A549 (cell line): ENCODE data around the gene ZNF652. TPM values are rescaled to one million over a fixed set of nuclear protein-coding genes. Genes with fewer than 3 reads are reported as not detected.

Source experiments
- ATAC-seq, 2 experiments: fragments of 200-7000 bp in 1 of 2; fragments of >200 bp in 1 of 2; cut with Nextera tagmentation in 1 of 2; cut with Tn5 transposase in 1 of 2; 3 replicates each; pipeline versions ENCODE4 v1.8.0 to v1.9.1; 2018 to 2020; ENCODE audit warnings: mild to moderate bottlenecking in 1 of 2, moderate library complexity in 1 of 2
- CTCF ChIA-PET: fragments of 300-600 bp; sonication (Branson Sonifier 250); formaldehyde crosslinking; extraction: SDS; loops from one replicate; lab custom pipeline; 2021; ENCODE audit warnings: antibody characterized with exemption, inconsistent platforms; lab: Yijun Ruan, JAX
- POLR2A ChIA-PET: fragments of 350-600 bp; formaldehyde crosslinking; extraction: SDS; loops from one replicate; lab custom pipeline; 2021; ENCODE audit warnings: antibody characterized with exemption, inconsistent platforms; lab: Yijun Ruan, JAX
- DNase-seq, 2 experiments: peaks; one replicate each; pipeline versions ENCODE4 v3.0.0 to v3.0.0-alpha.2; 2011 to 2016; ENCODE audit warnings: low read depth in 1 of 2, low spot score in 1 of 2
- FAIRE-seq: peaks from 2 replicates; lab custom pipeline; 2011; peaks lifted over from hg19 to GRCh38; lab: Jason Lieb, UNC
- H3K27ac ChIP-seq, 2 experiments: fragments of >200 bp; sonication (Bioruptor Twin); formaldehyde crosslinking; 3 replicates each; pipeline ENCODE4 v1.5.1; 2016 to 2017
- H3K4me1 ChIP-seq: fragments of >200 bp; sonication (Bioruptor Twin); formaldehyde crosslinking; 3 replicates; pipeline ENCODE4 v1.6.1; 2016
- H3K4me2 ChIP-seq: fragments of >200 bp; sonication (Bioruptor Twin); formaldehyde crosslinking; 3 replicates; pipeline ENCODE4 v1.6.1; 2016
- H3K4me3 ChIP-seq: fragments of >200 bp; sonication (Bioruptor Twin); formaldehyde crosslinking; 3 replicates; pipeline ENCODE4 v1.5.1; 2016
- H3K9me3 ChIP-seq: fragments of >200 bp; sonication (Bioruptor Twin); formaldehyde crosslinking; 3 replicates; pipeline ENCODE4 v1.6.1; 2016
- ATOH8 ChIP-seq: fragments of 250-450 bp; sonication (Bioruptor Pico); IDR thresholded peaks from 2 replicates; pipeline ENCODE4 v1.5.0; 2020; ENCODE audit warnings: low read depth, mild to moderate bottlenecking, moderate library complexity
- CBX2 ChIP-seq: fragments of 200-600 bp; sonication (generic); IDR thresholded peaks from 2 replicates; pipeline ENCODE4 v1.6.1; 2016; ENCODE audit warnings: low read depth, mild to moderate bottlenecking, borderline replicate concordance
- CBX8 ChIP-seq: fragments of 200-600 bp; sonication (generic); IDR thresholded peaks from 2 replicates; pipeline ENCODE4 v1.6.1; 2016
- CEBPB ChIP-seq, 2 experiments: fragments of >200 bp in 1 of 2; sonication (Bioruptor Twin) in 1 of 2; formaldehyde crosslinking in 1 of 2; IDR thresholded peaks; 2 replicates each; pipeline ENCODE4 v1.6.1; 2012 to 2016
- CHD4 ChIP-seq: fragments of 200-600 bp; sonication (generic); IDR thresholded peaks from 2 replicates; pipeline ENCODE4 v1.6.1; 2016; ENCODE audit warnings: antibody characterized with exemption, mild to moderate bottlenecking, borderline replicate concordance
- E2F6 ChIP-seq: IDR thresholded peaks from 2 replicates; pipeline ENCODE4 v1.6.1; 2012; ENCODE audit warnings: low read depth, borderline replicate concordance
- EP300 ChIP-seq, 2 experiments: fragments of >200 bp; sonication (Bioruptor Twin); formaldehyde crosslinking; IDR thresholded peaks; 2 replicates in 1 of 2; 3 replicates in 1 of 2; pipeline ENCODE4 v1.6.1; 2016 to 2017
- FOSB ChIP-seq: fragments of 250-450 bp; sonication (Bioruptor Pico); IDR thresholded peaks from 2 replicates; pipeline ENCODE4 v1.5.0; 2020; ENCODE audit warnings: mild to moderate bottlenecking, moderate library complexity
- FOSL2 ChIP-seq, 2 experiments: fragments of 450-650 bp in 1 of 2; fragments of >200 bp in 1 of 2; sonication (Bioruptor Twin) in 1 of 2; formaldehyde crosslinking; IDR thresholded peaks; 2 replicates each; pipeline versions ENCODE4 v1.5.0 to v1.6.1; 2016 to 2020; ENCODE audit warnings: mild to moderate bottlenecking in 1 of 2, moderate library complexity in 1 of 2
- FOXS1 ChIP-seq: fragments of 250-450 bp; sonication (Bioruptor Pico); IDR thresholded peaks from 2 replicates; pipeline ENCODE4 v1.5.0; 2020; ENCODE audit warnings: mild to moderate bottlenecking, moderate library complexity
- HMGXB4 ChIP-seq: fragments of 250-450 bp; sonication (Bioruptor Pico); IDR thresholded peaks from 2 replicates; pipeline ENCODE4 v1.5.0; 2021; ENCODE audit warnings: mild to moderate bottlenecking, moderate library complexity, borderline replicate concordance
- HOXB5 ChIP-seq: fragments of 250-450 bp; sonication (Bioruptor Pico); IDR thresholded peaks from 2 replicates; pipeline ENCODE4 v1.5.0; 2020; ENCODE audit warnings: mild to moderate bottlenecking, moderate library complexity
- JUN ChIP-seq, 2 experiments: fragments of >200 bp; sonication (Bioruptor Twin); formaldehyde crosslinking; IDR thresholded peaks; 2 replicates in 1 of 2; 3 replicates in 1 of 2; pipeline ENCODE4 v1.6.1; 2016 to 2017
- JUNB ChIP-seq: fragments of >200 bp; sonication (Bioruptor Twin); formaldehyde crosslinking; IDR thresholded peaks from 2 replicates; pipeline ENCODE4 v1.6.1; 2016
- MAX ChIP-seq: IDR thresholded peaks from 2 replicates; pipeline ENCODE4 v1.6.1; 2012
- NPAS2 ChIP-seq: fragments of 250-450 bp; sonication (Bioruptor Pico); IDR thresholded peaks from 2 replicates; pipeline ENCODE4 v1.8.0; 2022; ENCODE audit warnings: mild to moderate bottlenecking, moderate library complexity, borderline replicate concordance
- PBX3 ChIP-seq: IDR thresholded peaks from 2 replicates; pipeline ENCODE4 v1.6.1; 2012
- PHF8 ChIP-seq: fragments of 200-600 bp; sonication (generic); IDR thresholded peaks from 2 replicates; pipeline ENCODE4 v1.6.1; 2016; ENCODE audit warnings: low read depth, mild to moderate bottlenecking, antibody characterized with exemption, moderate library complexity, borderline replicate concordance
- POLR2A ChIP-seq: IDR thresholded peaks from 2 replicates; pipeline ENCODE4 v1.6.1; 2012; ENCODE audit warnings: mild to moderate bottlenecking, low read length
- RAD21 ChIP-seq, 2 experiments: fragments of >200 bp in 1 of 2; sonication (Bioruptor Twin) in 1 of 2; formaldehyde crosslinking in 1 of 2; IDR thresholded peaks in 1 of 2; conservative IDR thresholded peaks in 1 of 2; 2 replicates in 1 of 2; 3 replicates in 1 of 2; pipeline ENCODE4 v1.6.1; 2012 to 2018; ENCODE audit warnings: inconsistent platforms in 1 of 2
- RFX5 ChIP-seq: fragments of 450-650 bp; IDR thresholded peaks from 2 replicates; pipeline ENCODE4 v1.7.1; 2014; ENCODE audit warnings: antibody characterized with exemption, mild to moderate bottlenecking, moderate library complexity
- RNF2 ChIP-seq: fragments of 200-600 bp; sonication (generic); IDR thresholded peaks from 2 replicates; pipeline ENCODE4 v1.6.1; 2016; ENCODE audit warnings: low read depth, mild to moderate bottlenecking, antibody characterized with exemption, moderate library complexity, borderline replicate concordance
- SMC3 ChIP-seq: fragments of >200 bp; sonication (Bioruptor Twin); formaldehyde crosslinking; IDR thresholded peaks from 3 replicates; pipeline ENCODE4 v1.6.1; 2018; ENCODE audit warnings: inconsistent platforms
- SREBF2 ChIP-seq: fragments of 450-650 bp; IDR thresholded peaks from 2 replicates; pipeline ENCODE4 v1.6.1; 2014; ENCODE audit warnings: mild to moderate bottlenecking, moderate library complexity
- USF2 ChIP-seq: fragments of 450-650 bp; IDR thresholded peaks from 2 replicates; pipeline ENCODE4 v1.6.1; 2014; ENCODE audit warnings: antibody characterized with exemption
- ZC3H11A ChIP-seq: fragments of 450-650 bp; IDR thresholded peaks from 2 replicates; pipeline ENCODE4 v1.6.1; 2014; ENCODE audit warnings: antibody characterized with exemption, mild to moderate bottlenecking
- ZNF302 ChIP-seq: fragments of 250-450 bp; sonication (Bioruptor Pico); IDR thresholded peaks from 2 replicates; pipeline ENCODE4 v1.9.0; 2021; ENCODE audit warnings: inconsistent platforms, mild to moderate bottlenecking, moderate library complexity
- ZSCAN20 ChIP-seq: fragments of 250-450 bp; sonication (Bioruptor Pico); IDR thresholded peaks from 2 replicates; pipeline ENCODE4 v1.8.0; 2022; ENCODE audit warnings: mild to moderate bottlenecking, moderate library complexity
- WGBS: methylation state at CpG from one replicate; pipeline ENCODE4 v1.1.6; 2017; ENCODE audit errors: missing lambda C conversion rate; 5-methylcytosine and 5-hydroxymethylcytosine counted together
- polyA plus RNA-seq, 4 experiments: library from polyadenylated mRNA; depleted of rRNA in 3 of 4; stranded (reverse); fragments of >200 nt; fragmentation: RNase III in 1 of 4; extraction: RNeasy Plus Mini Kit Qiagen cat#74134 plus additional on column Dnase treatment in 1 of 4; gene quantifications; 2 replicates in 3 of 4; 3 replicates in 1 of 4; pipeline ENCODE4 v1.2.3, GENCODE V29; 2011 to 2017

Gene ZNF652
- polyA plus RNA-seq, 2 of the 4 experiments (the other 2 are of a cell fraction): 5.7 to 14.8 TPM

GRCh38 chr17:49312722-49313121, 49.3 kb downstream of the ZNF652 start:
- Histone ChIP-seq H3K9me3 (no peaks in the 10 kb centered on the region), H3K27ac (no peak overlapping the region), H3K4me1 (peaks cover 13% of the 10 kb centered on the region), H3K4me2 (no peak overlapping the region), H3K4me3 (no peak overlapping the region)
- ChIA-PET POLR2A (no interaction called here), CTCF (interaction anchor here (1.0 to 17.2 kb wide), 6 partner anchors 11 to 243 kb away, joined by 3 to 417 read pairs (median 5); no protein-coding TSS in a partner anchor)
- DNase-seq (no peak), FAIRE-seq (no peak), ATAC-seq (no peak)
- WGBS: 84% methylated on average over 3 of the region's 3 CpGs
- TF ChIP-seq RFX5 (no peak), CBX2 (no peak), ZSCAN20 (CRISPR knock-in tag) (no peak), RNF2 (no peak), USF2 (no peak), EP300 (IDR thresholded peaks at IDR 0.05) (no peak), FOSB (CRISPR knock-in tag) (no peak), FOSL2 (IDR thresholded peaks at IDR 0.05) (no peak), FOSL2 (CRISPR knock-in tag; IDR thresholded peaks at IDR 0.05) (no peak), ZC3H11A (no peak), ZNF302 (no peak), NPAS2 (no peak), MAX (no peak), E2F6 (no peak)
- TF ChIP-seq, all 56 proteins: peak for 0

GRCh38 chr17:49299996-49300395, 62.1 kb downstream of the ZNF652 start:
- no peak overlapping the region for H3K4me2 ChIP-seq
- H3K27ac ChIP-seq: no peak overlapping the region
- WGBS: 93% methylated on average over 3 of the region's 3 CpGs
- no peaks in the 10 kb centered on the region for H3K9me3 ChIP-seq
- no peak for TF ChIP-seq E2F6
- TF ChIP-seq ZSCAN20 (CRISPR knock-in tag): no peak
- no peak for TF ChIP-seq ZNF302
- no peak for TF ChIP-seq FOXS1 (CRISPR knock-in tag)
- no peak for TF ChIP-seq POLR2A
- TF ChIP-seq CBX8: no peak
- TF ChIP-seq JUNB: no peak
- no peak for TF ChIP-seq FOSL2 (IDR thresholded peaks at IDR 0.05)
- TF ChIP-seq FOSL2 (CRISPR knock-in tag; IDR thresholded peaks at IDR 0.05): no peak
- no peak for TF ChIP-seq NPAS2
- no peak for TF ChIP-seq JUN (IDR thresholded peaks at IDR 0.05)
- TF ChIP-seq SREBF2: no peak
- TF ChIP-seq CEBPB (IDR thresholded peaks at IDR 0.05): no peak
- FAIRE-seq (no peak), DNase-seq (no peak), ATAC-seq (no peak)
- ChIA-PET POLR2A (interaction anchor here (0.7 kb wide), 1 partner anchor 1635 kb away, joined by 4 read pairs; no protein-coding TSS in a partner anchor), CTCF (interaction anchor here (0.7 to 6.6 kb wide), 5 partner anchors 9 to 257 kb away, joined by 3 to 38 read pairs (median 5); no protein-coding TSS in a partner anchor)
- peaks cover 7% of the 10 kb centered on the region; the same call in 1 of the 3 replicates for H3K4me1 ChIP-seq
- H3K4me3 ChIP-seq: no peak overlapping the region

- no peak for ATAC-seq
- FAIRE-seq: no peak
- POLR2A ChIA-PET: no interaction called here
- no peak for TF ChIP-seq RAD21 (conservative IDR thresholded peaks at IDR 0.05 in 1 of 2, IDR thresholded peaks at IDR 0.05 in 1 of 2)
- TF ChIP-seq PBX3: no peak
- TF ChIP-seq SMC3: no peak
- TF ChIP-seq PHF8: no peak
- TF ChIP-seq HOXB5 (CRISPR knock-in tag): no peak
- TF ChIP-seq HMGXB4 (CRISPR knock-in tag): no peak
- TF ChIP-seq CHD4: no peak
- no peak for TF ChIP-seq ATOH8 (CRISPR knock-in tag)
These were observed 63.6 kb downstream of the ZNF652 start for GRCh38 chr17:49298371-49298976.

More at GRCh38 chr17:49298371-49298976, 63.6 kb downstream of the ZNF652 start:
- Histone ChIP-seq H3K27ac (no peak overlapping the region), H3K4me1 (peaks cover 7% of the 10 kb centered on the region; the same call in 1 of the 3 replicates), H3K4me2 (no peak overlapping the region), H3K4me3 (no peak overlapping the region), H3K9me3 (no peaks in the 10 kb centered on the region)
- no peak for DNase-seq
- CTCF ChIA-PET: interaction anchor here (1.0 to 6.6 kb wide), 11 partner anchors 8 to 258 kb away, joined by 3 to 38 read pairs (median 5); no protein-coding TSS in a partner anchor
- 96% methylated on average over 12 of the region's 13 CpGs for WGBS
